Measurements from ENCODE around the gene TEKT1. TPM values are rescaled to one million over a fixed set of nuclear protein-coding genes. Genes with fewer than 3 reads are reported as not detected.

TEKT1 gene
- total RNA-seq, 6 donors from 2014 or later, result 0.54 to 25.6 (median 4.6) TPM

- no peak overlapping the region for H3K27ac ChIP-seq
- H3K4me3 ChIP-seq, result no peak overlapping the region
- DNase-seq (no peak), ATAC-seq (ENCODE audit: low FRiP score in 2 of 2) (no peak)
- H3K36me3 ChIP-seq, result no peaks in the 10 kb centered on the region
- WGBS, 2 donors, result 78 to 84% methylated on average over 6 of the region's 6 CpGs
- H3K9me3 ChIP-seq, result no peaks in the 10 kb centered on the region
- peaks cover 23 to 27% (median 24%) of the 10 kb centered on the region in 4 donors for H3K4me1 ChIP-seq
- no peaks in the 10 kb centered on the region for H3K27me3 ChIP-seq
- TF ChIP-seq POLR2A (IDR thresholded peaks at IDR 0.05) (no peak), EP300 (IDR thresholded peaks at IDR 0.05) (no peak), POLR2AphosphoS5 (IDR thresholded peaks at IDR 0.05) (no peak), CTCF (IDR thresholded peaks at IDR 0.05) (no peak)
Observed at GRCh38 chr17:6749519-6749918, 82.0 kb downstream of the TEKT1 start.

GRCh38 chr17:6748617-6749016 lies 82.9 kb downstream of the TEKT1 start:
- Histone ChIP-seq H3K27me3 (no peaks in the 10 kb centered on the region), H3K4me1 (peaks cover 18 to 22% (median 21%) of the 10 kb centered on the region in 4 donors), H3K36me3 (no peaks in the 10 kb centered on the region), H3K27ac (no peak overlapping the region), H3K9me3 (no peaks in the 10 kb centered on the region), H3K4me3 (no peak overlapping the region)
- DNase-seq, result no peak
- no peak for TF ChIP-seq CTCF (IDR thresholded peaks at IDR 0.05)
- TF ChIP-seq POLR2AphosphoS5 (IDR thresholded peaks at IDR 0.05), result no peak
- TF ChIP-seq EP300 (IDR thresholded peaks at IDR 0.05), result no peak
- TF ChIP-seq POLR2A (IDR thresholded peaks at IDR 0.05), result no peak
- ATAC-seq (ENCODE audit: low FRiP score in 2 of 2), result no peak

Small RNA genes lying within 50 kb of the gene (small RNA-seq; reads per million reads assigned to genes)
- gene AC004706.2, result 0 reads per million in 4 donors

Other genes with a start within 250 kb of the TEKT1 start
- gene KIAA0753, start 191.0 kb downstream of the TEKT1 start, total RNA-seq, result 10 to 100 TPM; 12.4 to 58.7 (median 19.7) TPM
- gene TXNDC17, start 190.7 kb downstream of the TEKT1 start, total RNA-seq, result 100 to 1,000 TPM in 1 of 6 donors, 10 to 100 TPM in 5; 36.7 to 176 (median 67.0) TPM
- 10 to 100 TPM in 3 of 6 donors, 1 to 10 TPM in 3; 1.8 to 22.9 (median 13.2) TPM for gene MED31, start 180.1 kb downstream of the TEKT1 start, total RNA-seq
- 1 to 10 TPM in 3 of 6 donors, under 1 TPM in 3; 0.78 to 7.3 (median 1.3) TPM for gene C17orf100, start 180.0 kb downstream of the TEKT1 start, total RNA-seq
- under 1 TPM in 2 of 6 donors, not detected in 4; 0.09 to 0.27 TPM for gene SLC13A5, start 118.4 kb downstream of the TEKT1 start, total RNA-seq
- 100 to 1,000 TPM in 2 of 6 donors, 10 to 100 TPM in 4; 24.3 to 245 (median 75.2) TPM for gene XAF1, start 75.7 kb downstream of the TEKT1 start, total RNA-seq
- gene FBXO39, start 55.5 kb downstream of the TEKT1 start, total RNA-seq, result 1 to 10 TPM in 1 of 6 donors, under 1 TPM in 1, not detected in 4; 0.33 to 3.1 TPM
- gene ALOX12, start 164.3 kb upstream of the TEKT1 start, total RNA-seq, result 1 to 10 TPM in 2 of 6 donors, under 1 TPM in 4; 0.26 to 3.1 (median 0.46) TPM
- gene RNASEK, start 180.9 kb upstream of the TEKT1 start, total RNA-seq, result 100 to 1,000 TPM in 5 of 6 donors, 10 to 100 TPM in 1; 85.9 to 304 (median 175) TPM
- gene BCL6B, start 191.3 kb upstream of the TEKT1 start, total RNA-seq, result 10 to 100 TPM in 3 of 6 donors, 1 to 10 TPM in 3; 2.1 to 83.1 (median 9.4) TPM
- 10 to 100 TPM in 4 of 6 donors, 1 to 10 TPM in 2; 2.3 to 26.2 (median 10.7) TPM for gene SLC16A13, start 204.3 kb upstream of the TEKT1 start, total RNA-seq
- 10 to 100 TPM in 2 of 6 donors, 1 to 10 TPM in 4; 2.7 to 35.0 (median 6.1) TPM for gene SLC16A11, start 212.4 kb upstream of the TEKT1 start, total RNA-seq
- 10 to 100 TPM in 2 of 6 donors, 1 to 10 TPM in 2, under 1 TPM in 2; 0.76 to 16.8 (median 5.1) TPM for gene CLEC10A, start 248.5 kb upstream of the TEKT1 start, total RNA-seq